HL-60 (cell line): ENCODE data around the gene MAP6.

ENCODE experiments used
- GABPA ChIP-seq: IDR thresholded peaks from 2 replicates; pipeline ENCODE4 v1.6.1; 2012; ENCODE audit warnings: low read depth
- POLR2AphosphoS5 ChIP-seq: IDR thresholded peaks from 2 replicates; pipeline ENCODE4 v1.6.1; 2012; ENCODE audit warnings: low read depth
- TF ChIP-seq, protein P1 (sequence below): IDR thresholded peaks from one replicate; pipeline ENCODE4 v1.5.1; 2011; ENCODE audit warnings: low read length, control low read depth, inconsistent platforms; ENCODE audit not compliant: insufficient read depth
- TF ChIP-seq, protein P2 (sequence below): IDR thresholded peaks from 2 replicates; pipeline ENCODE4 v1.6.1; 2012; ENCODE audit warnings: low read depth; ENCODE audit not compliant: insufficient replicate concordance

DNA sequence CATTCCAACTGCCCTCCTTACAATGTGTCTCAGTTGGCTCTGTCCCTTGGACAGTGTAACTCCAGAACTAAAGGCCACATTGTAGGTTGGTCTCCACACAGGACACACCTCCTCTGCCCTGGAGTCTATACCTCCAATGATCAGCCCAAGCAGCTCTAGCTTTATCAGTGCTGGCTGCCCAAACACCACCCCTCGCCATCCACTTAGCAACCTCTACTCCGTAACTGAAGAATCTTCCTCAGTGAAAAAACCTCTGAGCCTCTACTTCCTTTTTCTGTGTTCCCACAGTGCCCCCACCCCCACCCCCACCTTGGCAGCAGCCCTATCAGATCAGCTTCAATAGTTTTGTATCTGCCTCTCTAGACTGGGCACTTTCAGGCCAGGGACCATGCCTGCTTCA, 73.4 kb downstream of the MAP6 start:
- TF ChIP-seq, protein P1, sequence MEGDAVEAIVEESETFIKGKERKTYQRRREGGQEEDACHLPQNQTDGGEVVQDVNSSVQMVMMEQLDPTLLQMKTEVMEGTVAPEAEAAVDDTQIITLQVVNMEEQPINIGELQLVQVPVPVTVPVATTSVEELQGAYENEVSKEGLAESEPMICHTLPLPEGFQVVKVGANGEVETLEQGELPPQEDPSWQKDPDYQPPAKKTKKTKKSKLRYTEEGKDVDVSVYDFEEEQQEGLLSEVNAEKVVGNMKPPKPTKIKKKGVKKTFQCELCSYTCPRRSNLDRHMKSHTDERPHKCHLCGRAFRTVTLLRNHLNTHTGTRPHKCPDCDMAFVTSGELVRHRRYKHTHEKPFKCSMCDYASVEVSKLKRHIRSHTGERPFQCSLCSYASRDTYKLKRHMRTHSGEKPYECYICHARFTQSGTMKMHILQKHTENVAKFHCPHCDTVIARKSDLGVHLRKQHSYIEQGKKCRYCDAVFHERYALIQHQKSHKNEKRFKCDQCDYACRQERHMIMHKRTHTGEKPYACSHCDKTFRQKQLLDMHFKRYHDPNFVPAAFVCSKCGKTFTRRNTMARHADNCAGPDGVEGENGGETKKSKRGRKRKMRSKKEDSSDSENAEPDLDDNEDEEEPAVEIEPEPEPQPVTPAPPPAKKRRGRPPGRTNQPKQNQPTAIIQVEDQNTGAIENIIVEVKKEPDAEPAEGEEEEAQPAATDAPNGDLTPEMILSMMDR: no peak
- TF ChIP-seq GABPA: no peak
- TF ChIP-seq POLR2AphosphoS5: no peak
- TF ChIP-seq, protein P2, sequence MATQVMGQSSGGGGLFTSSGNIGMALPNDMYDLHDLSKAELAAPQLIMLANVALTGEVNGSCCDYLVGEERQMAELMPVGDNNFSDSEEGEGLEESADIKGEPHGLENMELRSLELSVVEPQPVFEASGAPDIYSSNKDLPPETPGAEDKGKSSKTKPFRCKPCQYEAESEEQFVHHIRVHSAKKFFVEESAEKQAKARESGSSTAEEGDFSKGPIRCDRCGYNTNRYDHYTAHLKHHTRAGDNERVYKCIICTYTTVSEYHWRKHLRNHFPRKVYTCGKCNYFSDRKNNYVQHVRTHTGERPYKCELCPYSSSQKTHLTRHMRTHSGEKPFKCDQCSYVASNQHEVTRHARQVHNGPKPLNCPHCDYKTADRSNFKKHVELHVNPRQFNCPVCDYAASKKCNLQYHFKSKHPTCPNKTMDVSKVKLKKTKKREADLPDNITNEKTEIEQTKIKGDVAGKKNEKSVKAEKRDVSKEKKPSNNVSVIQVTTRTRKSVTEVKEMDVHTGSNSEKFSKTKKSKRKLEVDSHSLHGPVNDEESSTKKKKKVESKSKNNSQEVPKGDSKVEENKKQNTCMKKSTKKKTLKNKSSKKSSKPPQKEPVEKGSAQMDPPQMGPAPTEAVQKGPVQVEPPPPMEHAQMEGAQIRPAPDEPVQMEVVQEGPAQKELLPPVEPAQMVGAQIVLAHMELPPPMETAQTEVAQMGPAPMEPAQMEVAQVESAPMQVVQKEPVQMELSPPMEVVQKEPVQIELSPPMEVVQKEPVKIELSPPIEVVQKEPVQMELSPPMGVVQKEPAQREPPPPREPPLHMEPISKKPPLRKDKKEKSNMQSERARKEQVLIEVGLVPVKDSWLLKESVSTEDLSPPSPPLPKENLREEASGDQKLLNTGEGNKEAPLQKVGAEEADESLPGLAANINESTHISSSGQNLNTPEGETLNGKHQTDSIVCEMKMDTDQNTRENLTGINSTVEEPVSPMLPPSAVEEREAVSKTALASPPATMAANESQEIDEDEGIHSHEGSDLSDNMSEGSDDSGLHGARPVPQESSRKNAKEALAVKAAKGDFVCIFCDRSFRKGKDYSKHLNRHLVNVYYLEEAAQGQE: no peak
